Right lobe of liver (tissue), 4 donors: ENCODE data around the gene SMCR8.

Experiments
- POLR2A ChIP-seq: fragments of 450-650 bp; IDR thresholded peaks from one replicate; pipeline ENCODE4 v1.6.1; 2017; ENCODE audit warnings: antibody characterized with exemption, mild to moderate bottlenecking
- TF ChIP-seq, protein P1 (sequence below), 4 donors: fragments of 200-600 bp in 3 of 4; fragments of 450-650 bp in 1 of 4; IDR thresholded peaks; one replicate each; pipeline versions ENCODE4 v1.5.1 to v1.8.0; 2016 to 2022; ENCODE audit warnings: antibody characterized with exemption in 4 of 4, mild to moderate bottlenecking in 2 of 4
- donor health status: DM: no; HTN: no; CAD: no.
- donor health status: DM: no; HTN: no; CAD: no.
- donor health status: DM: no; HTN: yes; CAD: no.

DNA sequence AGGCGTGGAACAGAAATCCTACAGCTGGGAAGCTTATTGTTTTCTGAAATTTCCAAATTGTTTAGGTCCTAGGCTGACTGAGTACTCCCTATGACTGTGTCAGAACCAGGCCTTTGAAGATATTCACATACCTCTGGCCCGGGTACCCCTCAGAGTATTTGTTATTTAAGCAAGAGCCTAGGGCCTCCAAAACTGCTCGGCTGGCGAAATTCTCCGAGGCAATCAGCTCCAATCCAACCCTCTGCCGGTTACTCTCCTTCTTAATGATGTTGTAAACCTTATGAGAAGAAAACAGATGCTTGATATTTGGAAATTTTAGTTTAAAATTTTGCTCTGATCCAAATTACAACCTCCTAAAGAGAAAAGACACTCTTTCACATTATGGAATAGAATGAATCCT lies 38.4 kb downstream of the SMCR8 start:
- TF ChIP-seq, protein P1, sequence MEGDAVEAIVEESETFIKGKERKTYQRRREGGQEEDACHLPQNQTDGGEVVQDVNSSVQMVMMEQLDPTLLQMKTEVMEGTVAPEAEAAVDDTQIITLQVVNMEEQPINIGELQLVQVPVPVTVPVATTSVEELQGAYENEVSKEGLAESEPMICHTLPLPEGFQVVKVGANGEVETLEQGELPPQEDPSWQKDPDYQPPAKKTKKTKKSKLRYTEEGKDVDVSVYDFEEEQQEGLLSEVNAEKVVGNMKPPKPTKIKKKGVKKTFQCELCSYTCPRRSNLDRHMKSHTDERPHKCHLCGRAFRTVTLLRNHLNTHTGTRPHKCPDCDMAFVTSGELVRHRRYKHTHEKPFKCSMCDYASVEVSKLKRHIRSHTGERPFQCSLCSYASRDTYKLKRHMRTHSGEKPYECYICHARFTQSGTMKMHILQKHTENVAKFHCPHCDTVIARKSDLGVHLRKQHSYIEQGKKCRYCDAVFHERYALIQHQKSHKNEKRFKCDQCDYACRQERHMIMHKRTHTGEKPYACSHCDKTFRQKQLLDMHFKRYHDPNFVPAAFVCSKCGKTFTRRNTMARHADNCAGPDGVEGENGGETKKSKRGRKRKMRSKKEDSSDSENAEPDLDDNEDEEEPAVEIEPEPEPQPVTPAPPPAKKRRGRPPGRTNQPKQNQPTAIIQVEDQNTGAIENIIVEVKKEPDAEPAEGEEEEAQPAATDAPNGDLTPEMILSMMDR (IDR thresholded peaks at IDR 0.05) = no peak
- TF ChIP-seq POLR2A = no peak
